ENCODE results near the gene CPSF7. TPM values are rescaled to one million over a fixed set of nuclear protein-coding genes. Genes with fewer than 3 reads are reported as not detected.
A peak's percentile ranks its signal among the peaks of the same experiment; 100 is the strongest.
"Not testable (repeated sequence)": the region's sequence is repeated elsewhere in the genome, so short reads cannot be mapped to it uniquely, and the experiment has no call there.

CPSF7 gene
- total RNA-seq, 2 donors from 2014 or later: 34.0 to 44.5 TPM

DNA sequence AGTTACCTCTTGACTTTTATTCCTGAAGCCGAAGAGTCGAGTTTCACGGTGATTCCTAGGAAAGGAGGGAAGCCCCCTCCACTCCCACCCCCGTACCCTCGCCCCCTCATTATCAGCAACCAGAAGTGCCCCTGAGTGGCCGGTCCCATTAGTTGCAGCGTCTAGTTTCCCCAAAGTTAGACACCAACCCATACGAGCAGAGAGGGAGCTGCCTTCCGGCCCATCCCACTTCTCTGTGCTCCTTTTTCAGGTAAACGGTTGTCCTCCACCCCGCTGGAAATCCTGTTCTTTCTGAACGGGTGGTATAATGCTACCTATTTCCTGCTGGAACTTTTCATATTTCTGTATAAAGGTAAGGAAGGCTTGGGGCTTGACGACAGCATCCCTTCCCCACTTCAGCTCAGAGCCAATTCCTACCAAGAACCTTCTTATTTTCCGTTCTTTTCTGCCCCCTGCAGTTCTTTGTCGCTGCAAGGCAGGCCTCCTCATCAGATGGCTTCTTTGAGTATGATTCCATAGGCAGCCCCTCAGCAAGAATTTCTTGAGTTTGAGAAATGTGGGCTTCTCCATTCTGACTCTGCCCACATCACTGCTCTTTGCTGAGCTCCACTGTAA, 36.7 kb downstream of the CPSF7 start:
- intact Hi-C loops (cut with DNase I): no loop called here
- Histone ChIP-seq H3K36me3 (replicated peaks in 1 of 2; ENCODE audit: insufficient read depth in 1 of 2, low read depth in 2 of 2) (peaks cover 0 to 8% of the 10 kb centered on the region in 2 donors), H3K27ac (peak overlapping the region; percentile 27 to 86 (median 80)), H3K4me3 (peak overlapping the region; percentile 71 to 73), H3K27me3 (no peaks in the 10 kb centered on the region), H3K4me1 (peaks cover 16% of the 10 kb centered on the region), H3K9me3 (no peaks in the 10 kb centered on the region)
- DNase-seq (no peak), ATAC-seq (no peak)
- WGBS, 2 donors: 3 to 5% methylated on average over 15 of the region's 15 CpGs
- TF ChIP-seq, protein P1, sequence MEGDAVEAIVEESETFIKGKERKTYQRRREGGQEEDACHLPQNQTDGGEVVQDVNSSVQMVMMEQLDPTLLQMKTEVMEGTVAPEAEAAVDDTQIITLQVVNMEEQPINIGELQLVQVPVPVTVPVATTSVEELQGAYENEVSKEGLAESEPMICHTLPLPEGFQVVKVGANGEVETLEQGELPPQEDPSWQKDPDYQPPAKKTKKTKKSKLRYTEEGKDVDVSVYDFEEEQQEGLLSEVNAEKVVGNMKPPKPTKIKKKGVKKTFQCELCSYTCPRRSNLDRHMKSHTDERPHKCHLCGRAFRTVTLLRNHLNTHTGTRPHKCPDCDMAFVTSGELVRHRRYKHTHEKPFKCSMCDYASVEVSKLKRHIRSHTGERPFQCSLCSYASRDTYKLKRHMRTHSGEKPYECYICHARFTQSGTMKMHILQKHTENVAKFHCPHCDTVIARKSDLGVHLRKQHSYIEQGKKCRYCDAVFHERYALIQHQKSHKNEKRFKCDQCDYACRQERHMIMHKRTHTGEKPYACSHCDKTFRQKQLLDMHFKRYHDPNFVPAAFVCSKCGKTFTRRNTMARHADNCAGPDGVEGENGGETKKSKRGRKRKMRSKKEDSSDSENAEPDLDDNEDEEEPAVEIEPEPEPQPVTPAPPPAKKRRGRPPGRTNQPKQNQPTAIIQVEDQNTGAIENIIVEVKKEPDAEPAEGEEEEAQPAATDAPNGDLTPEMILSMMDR (IDR thresholded peaks at IDR 0.05): no peak
- no peak for TF ChIP-seq POLR2A (IDR thresholded peaks at IDR 0.05)

- Histone ChIP-seq H3K4me1 (peaks cover 16% of the 10 kb centered on the region), H3K4me3 (no peak overlapping the region), H3K27me3 (no peaks in the 10 kb centered on the region), H3K27ac (no peak overlapping the region), H3K36me3 (replicated peaks in 1 of 2; ENCODE audit: insufficient read depth in 1 of 2, low read depth in 2 of 2) (peaks cover 0 to 4% of the 10 kb centered on the region in 2 donors), H3K9me3 (no peaks in the 10 kb centered on the region)
- TF ChIP-seq, protein P1 (IDR thresholded peaks at IDR 0.05): no peak
- no peak for TF ChIP-seq POLR2A (IDR thresholded peaks at IDR 0.05)
- ATAC-seq (no peak), DNase-seq (no peak)
- intact Hi-C loops (cut with DNase I): no loop called here
- WGBS, 2 donors: 57 to 63% methylated on average over 1 of the region's 1 CpG
These were observed 39.6 kb downstream of the CPSF7 start for GRCh38 chr11:61390161-61390560.

- ATAC-seq (no peak), DNase-seq (no peak)
- intact Hi-C loops (cut with DNase I): loop anchor here (5.0 to 10.0 kb wide), 2 partner anchors 42 to 130 kb away; no protein-coding TSS in a partner anchor
- no peaks in the 10 kb centered on the region for H3K36me3 ChIP-seq (replicated peaks in 1 of 2; ENCODE audit: insufficient read depth in 1 of 2, low read depth in 2 of 2)
- H3K4me1 ChIP-seq: no peaks in the 10 kb centered on the region
- WGBS, 2 donors: 64 to 78% methylated on average over 15 of the region's 15 CpGs
- TF ChIP-seq, protein P1 (IDR thresholded peaks at IDR 0.05): no peak
- TF ChIP-seq POLR2A (IDR thresholded peaks at IDR 0.05): no peak
- H3K27ac ChIP-seq: no peak overlapping the region
- no peaks in the 10 kb centered on the region for H3K9me3 ChIP-seq
- no peak overlapping the region for H3K4me3 ChIP-seq
- H3K27me3 ChIP-seq: no peaks in the 10 kb centered on the region
These were observed 45.2 kb downstream of the CPSF7 start for GRCh38 chr11:61384271-61385242.

GRCh38 chr11:61383859-61384258, 45.9 kb downstream of the CPSF7 start:
- not testable (repeated sequence) for H3K36me3 ChIP-seq (replicated peaks in 1 of 2; ENCODE audit: insufficient read depth in 1 of 2, low read depth in 2 of 2); DNase-seq; H3K9me3 ChIP-seq; H3K27me3 ChIP-seq; H3K4me3 ChIP-seq; H3K27ac ChIP-seq; ATAC-seq; H3K4me1 ChIP-seq
- 67 to 94% methylated on average over 1 to 5 of the region's 5 CpGs for WGBS, 2 donors
- intact Hi-C loops (cut with DNase I): loop anchor here (5.0 to 10.0 kb wide), 2 partner anchors 42 to 129 kb away; no protein-coding TSS in a partner anchor

- no peaks in the 10 kb centered on the region for H3K36me3 ChIP-seq (replicated peaks in 1 of 2; ENCODE audit: insufficient read depth in 1 of 2, low read depth in 2 of 2)
- 88 to 94% methylated on average over 9 of the region's 9 CpGs for WGBS, 2 donors
- no peak for TF ChIP-seq POLR2A (IDR thresholded peaks at IDR 0.05)
- ATAC-seq (no peak), DNase-seq (no peak)
- H3K4me3 ChIP-seq: no peak overlapping the region
- H3K27me3 ChIP-seq: no peaks in the 10 kb centered on the region
- intact Hi-C loops (cut with DNase I): loop anchor here (5.0 to 10.0 kb wide), 2 partner anchors 39 to 126 kb away; no protein-coding TSS in a partner anchor
- no peaks in the 10 kb centered on the region for H3K4me1 ChIP-seq
- no peak overlapping the region for H3K27ac ChIP-seq
- no peaks in the 10 kb centered on the region for H3K9me3 ChIP-seq
These were observed 48.9 kb downstream of the CPSF7 start for GRCh38 chr11:61380884-61381283.

Data from body of pancreas (tissue), 4 donors.